ENCODE results near the gene KCNJ5.

Gene KCNJ5

GRCh38 chr11:128868841-128869671, 22.1 kb upstream of the KCNJ5 start:
- in situ Hi-C loops (cut with HindIII; ENCODE audit: low sequenced_read_pairs) = loop anchor here (10.0 kb wide), 1 partner anchor 714 kb away; no protein-coding TSS in a partner anchor

- in situ Hi-C loops (cut with HindIII; ENCODE audit: low sequenced_read_pairs) = no loop called here
Measured at GRCh38 chr11:128871168-128871610, 20.0 kb upstream of the KCNJ5 start.

GRCh38 chr11:128872094-128872493, 19.1 kb upstream of the KCNJ5 start:
- in situ Hi-C loops (cut with HindIII; ENCODE audit: low sequenced_read_pairs) = no loop called here

- in situ Hi-C loops (cut with HindIII; ENCODE audit: low sequenced_read_pairs) = no loop called here
Measured at GRCh38 chr11:128872594-128872993, 18.6 kb upstream of the KCNJ5 start.

GRCh38 chr11:128874427-128874826, 16.7 kb upstream of the KCNJ5 start:
- in situ Hi-C loops (cut with HindIII; ENCODE audit: low sequenced_read_pairs) = no loop called here

- in situ Hi-C loops (cut with HindIII; ENCODE audit: low sequenced_read_pairs) = loop anchor here (5.0 to 25.0 kb wide), 2 partner anchors 71 to 411 kb away; no protein-coding TSS in a partner anchor
Measured at GRCh38 chr11:128876133-128876650, 15.0 kb upstream of the KCNJ5 start.

GRCh38 chr11:128877726-128878125, 13.4 kb upstream of the KCNJ5 start:
- in situ Hi-C loops (cut with HindIII; ENCODE audit: low sequenced_read_pairs) = loop anchor here (5.0 to 25.0 kb wide), 2 partner anchors 70 to 410 kb away; no protein-coding TSS in a partner anchor

- in situ Hi-C loops (cut with HindIII; ENCODE audit: low sequenced_read_pairs) = loop anchor here (5.0 to 25.0 kb wide), 2 partner anchors 69 to 409 kb away; no protein-coding TSS in a partner anchor
Measured at GRCh38 chr11:128878455-128878854, 12.7 kb upstream of the KCNJ5 start.

GRCh38 chr11:128879817-128880216, 11.3 kb upstream of the KCNJ5 start:
- in situ Hi-C loops (cut with HindIII; ENCODE audit: low sequenced_read_pairs) = loop anchor here (5.0 to 25.0 kb wide), 2 partner anchors 67 to 407 kb away; no protein-coding TSS in a partner anchor

- in situ Hi-C loops (cut with HindIII; ENCODE audit: low sequenced_read_pairs) = loop anchor here (25.0 kb wide), 1 partner anchor 406 kb away; no protein-coding TSS in a partner anchor
Measured at GRCh38 chr11:128881221-128881620, 9.9 kb upstream of the KCNJ5 start.

GRCh38 chr11:128882451-128882850, 8.7 kb upstream of the KCNJ5 start:
- in situ Hi-C loops (cut with HindIII; ENCODE audit: low sequenced_read_pairs) = loop anchor here (25.0 kb wide), 1 partner anchor 405 kb away; no protein-coding TSS in a partner anchor

GRCh38 chr11:128884054-128884453, 7.1 kb upstream of the KCNJ5 start:
- in situ Hi-C loops (cut with HindIII; ENCODE audit: low sequenced_read_pairs) = loop anchor here (25.0 kb wide), 1 partner anchor 403 kb away; no protein-coding TSS in a partner anchor

- in situ Hi-C loops (cut with HindIII; ENCODE audit: low sequenced_read_pairs) = loop anchor here (25.0 kb wide), 1 partner anchor 402 kb away; no protein-coding TSS in a partner anchor
Measured at GRCh38 chr11:128884703-128885338, 6.3 kb upstream of the KCNJ5 start.

GRCh38 chr11:128886406-128887124, 4.6 kb upstream of the KCNJ5 start:
- in situ Hi-C loops (cut with HindIII; ENCODE audit: low sequenced_read_pairs) = loop anchor here (25.0 kb wide), 1 partner anchor 401 kb away; no protein-coding TSS in a partner anchor

GRCh38 chr11:128888034-128888985, 2.8 kb upstream of the KCNJ5 start:
- in situ Hi-C loops (cut with HindIII; ENCODE audit: low sequenced_read_pairs) = loop anchor here (25.0 kb wide), 1 partner anchor 399 kb away; no protein-coding TSS in a partner anchor

GRCh38 chr11:128889657-128890213, 1.4 kb upstream of the KCNJ5 start:
- in situ Hi-C loops (cut with HindIII; ENCODE audit: low sequenced_read_pairs) = loop anchor here (25.0 kb wide), 1 partner anchor 398 kb away; no protein-coding TSS in a partner anchor

- in situ Hi-C loops (cut with HindIII; ENCODE audit: low sequenced_read_pairs) = loop anchor here (25.0 kb wide), 1 partner anchor 397 kb away; no protein-coding TSS in a partner anchor
Measured at GRCh38 chr11:128890216-128890542, 977 bp upstream of the KCNJ5 start.

- in situ Hi-C loops (cut with HindIII; ENCODE audit: low sequenced_read_pairs) = loop anchor here (25.0 kb wide), 1 partner anchor 395 kb away; no protein-coding TSS in a partner anchor
Measured at GRCh38 chr11:128891913-128892398, 800 bp downstream of the KCNJ5 start.

Data from endothelial cell of hepatic sinusoid (primary cell).